HG03060 (cell line): ENCODE data around the gene SAMM50.

Source experiments
- ATAC-seq: cut with Tn5 transposase; IDR thresholded peaks from one replicate; pipeline ENCODE4 v1.9.1; 2021; ENCODE audit warnings: low read depth, moderate number of reproducible peaks; ENCODE audit not compliant: unreplicated experiment

SAMM50 gene

DNA sequence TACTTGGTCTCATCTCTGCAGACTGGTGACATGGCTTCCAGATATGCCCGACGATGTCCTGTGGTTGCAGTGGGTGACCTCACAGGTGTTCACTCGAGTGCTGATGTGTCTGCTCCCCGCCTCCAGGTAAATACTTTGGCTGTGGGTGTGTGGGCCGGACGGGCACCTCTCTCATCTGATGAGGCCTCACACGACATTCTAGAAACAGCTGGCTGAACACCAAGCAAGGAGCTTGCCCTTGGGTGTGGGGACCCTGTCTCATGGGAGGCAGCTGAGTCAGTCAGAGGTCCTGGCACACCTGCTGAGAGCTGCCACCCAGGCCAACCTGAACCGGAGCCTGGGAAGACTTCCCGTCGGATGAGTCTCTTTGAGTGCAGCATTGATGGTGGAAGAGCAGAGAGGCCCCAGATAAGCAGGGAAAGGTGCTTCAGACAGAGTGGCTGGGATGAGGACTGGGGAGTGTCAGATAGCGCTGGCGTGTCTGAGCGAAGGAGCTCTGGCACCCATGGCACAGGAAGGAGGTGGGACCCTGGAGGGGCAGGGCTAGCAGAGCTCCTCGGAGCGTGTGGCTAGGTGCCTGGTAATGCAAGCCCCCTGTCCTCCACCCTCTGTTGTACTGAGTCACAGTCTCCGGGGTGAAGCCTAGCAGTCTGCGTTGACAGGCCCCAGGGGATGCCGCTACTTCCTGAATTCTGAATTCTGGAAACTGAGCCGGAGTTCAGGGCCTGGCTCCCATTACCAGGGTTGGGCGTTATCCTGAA lies 10.4 kb upstream of the SAMM50 start:
- ATAC-seq, result no peak

DNA sequence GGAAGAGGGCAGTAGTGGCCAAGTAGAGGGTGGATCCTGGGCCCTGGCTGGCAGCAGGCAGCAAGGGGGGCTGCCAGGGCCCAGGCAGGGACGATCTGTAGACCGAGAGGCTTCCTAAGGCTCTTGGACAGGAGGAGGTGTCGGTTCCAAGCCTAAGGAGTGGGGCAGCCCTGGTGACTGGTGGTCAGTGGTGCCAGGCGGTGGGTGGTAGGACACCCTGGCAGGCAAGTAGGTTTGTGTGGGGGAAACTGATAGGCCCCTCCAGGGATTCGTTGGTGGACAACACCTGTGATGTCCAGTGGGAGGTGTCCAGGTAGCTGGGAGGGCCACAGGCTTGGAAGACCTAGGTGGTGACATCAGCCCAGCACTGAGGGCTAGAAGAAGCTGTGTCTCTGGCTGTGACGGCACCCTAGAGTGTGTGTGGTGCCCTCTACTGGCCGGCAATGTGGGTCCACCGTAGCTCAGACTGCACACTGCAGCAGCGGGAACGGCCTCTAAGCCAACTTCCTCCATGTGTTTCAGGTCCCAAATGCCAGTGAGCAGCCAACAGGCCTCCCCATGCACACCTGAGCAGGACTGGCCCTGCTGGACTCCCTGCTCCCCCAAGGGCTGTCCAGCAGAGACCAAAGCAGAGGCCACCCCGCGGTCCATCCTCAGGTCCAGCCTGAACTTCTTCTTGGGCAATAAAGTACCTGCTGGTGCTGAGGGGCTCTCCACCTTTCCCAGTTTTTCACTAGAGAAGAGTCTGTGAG lies 9.4 kb upstream of the SAMM50 start:
- ATAC-seq, result no peak

DNA sequence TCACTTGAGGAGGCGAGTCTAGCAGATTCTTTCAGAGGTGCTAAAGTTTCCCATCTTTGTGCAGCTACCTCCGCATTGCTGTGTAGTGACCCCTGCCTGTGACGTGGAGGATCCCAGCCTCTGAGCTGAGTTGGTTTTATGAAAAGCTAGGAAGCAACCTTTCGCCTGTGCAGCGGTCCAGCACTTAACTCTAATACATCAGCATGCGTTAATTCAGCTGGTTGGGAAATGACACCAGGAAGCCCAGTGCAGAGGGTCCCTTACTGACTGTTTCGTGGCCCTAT lies 8.9 kb upstream of the SAMM50 start:
- ATAC-seq, result no peak

DNA sequence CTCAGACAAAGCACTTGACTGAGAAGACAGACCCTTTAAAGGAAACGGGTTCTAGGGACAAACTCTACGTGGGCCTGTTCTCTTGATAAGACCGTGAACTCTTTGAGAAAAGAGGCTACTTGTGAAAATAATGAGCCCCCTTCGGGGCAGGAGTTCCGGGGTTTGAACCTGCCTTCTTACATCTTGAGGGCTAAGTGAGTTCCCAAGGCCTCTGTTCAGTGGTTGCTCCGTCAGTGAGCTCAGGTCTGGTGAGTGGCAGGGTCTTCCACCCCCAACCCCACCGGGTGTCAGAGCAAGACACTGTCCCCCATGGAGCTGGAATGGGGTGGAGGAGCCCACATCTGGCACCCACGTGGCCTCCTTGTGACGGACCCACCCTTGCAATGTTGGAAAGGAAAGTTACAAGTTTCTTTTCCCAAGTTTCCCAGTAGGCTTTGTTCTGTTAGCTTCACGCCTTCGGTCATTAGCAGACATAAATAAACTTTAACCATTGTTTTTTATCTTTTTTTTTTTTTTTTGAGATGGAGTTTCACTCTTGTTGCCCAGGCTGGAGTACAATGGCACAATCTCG lies 6.3 kb upstream of the SAMM50 start:
- no peak for ATAC-seq

DNA sequence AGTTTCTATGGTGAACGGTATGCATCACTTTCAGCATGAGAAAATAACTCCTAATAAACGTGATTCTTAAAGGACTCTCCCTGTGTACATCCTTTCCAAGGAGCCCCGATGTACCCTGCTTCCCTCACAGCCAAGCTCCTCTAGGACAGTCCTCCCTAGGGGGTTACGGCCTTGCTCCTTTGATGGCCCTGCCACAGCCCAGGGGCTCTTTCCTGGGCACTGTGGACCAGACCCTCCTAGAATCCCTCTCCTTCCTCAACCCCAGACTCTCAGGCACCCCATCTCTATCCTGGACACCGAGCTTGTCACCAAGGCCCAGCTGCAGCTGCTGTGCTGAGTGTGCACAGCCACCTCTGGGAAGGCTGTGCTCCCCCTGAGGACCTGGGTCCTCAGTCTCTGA lies 3.9 kb upstream of the SAMM50 start:
- ATAC-seq, result no peak

DNA sequence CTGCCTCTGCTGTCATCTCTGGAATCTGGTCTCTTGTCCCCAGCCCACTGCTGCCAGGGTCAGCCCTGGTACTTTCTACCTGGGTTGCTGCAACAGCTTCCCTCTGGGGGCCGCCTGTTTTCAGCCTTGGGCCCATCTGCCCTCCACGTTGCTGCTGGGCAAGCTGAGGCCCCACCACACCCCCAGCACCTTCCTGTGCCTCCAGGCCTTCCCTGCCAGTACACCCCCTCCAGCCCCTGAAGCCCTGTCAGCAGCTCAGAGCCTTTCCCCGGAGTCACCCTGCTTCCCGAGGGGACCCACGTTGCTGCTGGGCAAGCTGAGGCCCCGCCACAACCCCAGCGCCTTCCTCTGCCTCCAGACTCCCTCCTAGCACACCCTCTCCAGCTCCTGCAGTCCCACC lies 3.3 kb upstream of the SAMM50 start:
- ATAC-seq, result no peak

DNA sequence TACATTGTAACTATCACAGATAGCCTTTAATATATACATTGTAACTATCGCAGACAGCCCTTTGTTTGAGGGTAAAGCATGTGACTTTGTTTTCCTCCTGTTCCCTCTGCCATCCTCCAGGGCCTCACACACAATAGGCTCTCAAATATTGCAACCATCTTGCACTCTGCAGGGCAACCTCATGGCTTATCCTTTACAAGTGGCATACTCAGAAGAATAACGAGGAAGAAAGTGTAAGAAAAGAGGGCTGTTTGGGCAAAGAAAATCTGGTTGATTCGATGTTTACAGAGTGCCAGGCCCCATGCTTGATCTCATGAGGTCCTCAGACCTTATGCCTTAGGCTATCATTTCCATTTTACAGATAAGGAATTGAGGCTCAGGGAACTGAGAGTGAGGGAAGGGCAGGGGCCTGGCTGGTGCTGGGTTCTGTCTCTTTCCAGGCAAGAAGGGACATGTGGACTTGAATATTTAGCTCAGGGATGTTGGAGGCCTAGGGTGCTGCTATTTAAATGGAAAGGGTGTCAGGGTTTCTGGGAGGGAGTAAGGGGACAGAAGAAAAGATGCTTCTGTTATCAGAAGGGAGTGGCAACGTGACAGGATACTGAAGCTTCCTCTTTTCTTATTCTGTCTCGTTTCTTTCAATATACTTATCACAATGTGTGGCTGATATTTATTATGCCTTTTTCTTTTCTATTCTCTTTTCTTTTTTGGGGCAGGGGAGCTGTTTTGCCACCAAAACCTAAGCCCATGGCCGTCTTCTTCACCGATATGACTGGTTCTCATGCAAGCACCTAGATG lies 1.1 kb upstream of the SAMM50 start:
- ATAC-seq, result no peak

DNA sequence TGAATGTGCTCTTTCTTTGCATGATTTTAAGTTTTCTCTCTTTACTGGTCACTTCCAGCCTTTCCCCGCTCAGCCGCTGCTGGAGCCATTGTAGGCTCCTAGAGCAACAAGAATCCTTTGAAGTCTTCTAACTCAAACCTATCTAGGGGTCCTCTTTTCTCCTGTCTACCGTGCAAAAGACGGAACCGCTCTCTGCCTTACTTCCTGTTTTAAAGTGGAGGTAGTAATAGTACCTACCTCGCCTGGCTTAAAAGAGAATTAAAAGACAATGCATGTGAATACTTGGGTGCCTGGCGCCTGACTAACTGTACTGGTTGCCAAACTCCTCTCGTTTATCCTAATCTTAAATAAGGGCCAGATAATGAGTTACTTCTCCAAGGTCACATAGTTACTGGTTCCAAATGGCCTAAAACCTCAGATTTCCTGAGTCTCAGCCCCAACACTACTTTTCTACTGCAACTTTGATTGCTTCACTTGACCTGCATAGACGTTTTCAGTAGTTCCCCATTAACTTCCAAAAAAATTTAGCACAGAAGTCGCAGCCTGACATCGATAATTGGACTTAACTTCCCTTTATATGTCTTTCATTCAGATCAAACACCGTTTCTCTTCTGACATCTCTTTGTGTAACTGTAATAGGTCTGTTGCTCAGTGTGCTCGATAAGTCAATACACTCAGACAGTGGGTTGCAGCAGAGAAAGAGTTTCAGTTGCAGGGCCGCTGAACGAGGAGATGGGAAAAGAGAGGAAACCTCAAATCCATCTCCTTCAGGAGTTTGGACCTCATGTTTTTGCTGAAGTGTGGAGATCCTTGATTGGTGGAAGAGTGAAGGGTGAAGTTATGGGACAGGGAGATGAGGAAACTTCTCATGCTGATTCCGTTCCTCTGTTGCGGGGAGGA lies 891 bp downstream of the SAMM50 start:
- no peak for ATAC-seq

DNA sequence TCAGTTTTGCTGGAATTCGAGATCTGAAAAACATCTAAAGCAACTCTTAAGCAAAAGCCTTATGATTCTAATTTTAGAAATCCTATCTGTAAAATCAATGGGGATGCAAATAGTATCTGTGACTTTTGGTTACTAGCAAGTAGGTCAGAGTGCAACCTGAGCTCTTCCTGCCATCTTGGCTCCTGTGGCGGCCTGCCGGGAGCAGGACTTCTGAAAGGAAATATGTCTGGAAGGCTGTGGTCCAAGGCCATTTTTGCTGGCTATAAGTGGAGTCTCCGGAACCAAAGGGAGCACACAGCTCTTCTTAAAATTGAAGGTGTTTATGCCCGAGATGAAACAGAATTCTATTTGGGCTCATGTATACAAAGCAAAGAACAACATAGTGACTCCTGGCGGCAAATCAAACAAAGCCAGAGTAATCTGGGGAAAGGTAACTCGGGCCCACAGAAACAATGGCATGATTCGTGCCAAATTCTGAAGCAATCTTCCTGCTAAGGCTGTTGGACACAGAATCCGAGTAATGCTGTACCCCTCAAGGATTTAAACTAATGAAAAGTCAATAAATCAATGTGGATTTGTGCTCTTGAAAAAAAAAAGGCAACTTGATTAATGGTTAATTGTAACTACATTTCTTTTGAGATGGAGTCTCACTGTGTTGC lies 1.7 kb downstream of the SAMM50 start:
- no peak for ATAC-seq

DNA sequence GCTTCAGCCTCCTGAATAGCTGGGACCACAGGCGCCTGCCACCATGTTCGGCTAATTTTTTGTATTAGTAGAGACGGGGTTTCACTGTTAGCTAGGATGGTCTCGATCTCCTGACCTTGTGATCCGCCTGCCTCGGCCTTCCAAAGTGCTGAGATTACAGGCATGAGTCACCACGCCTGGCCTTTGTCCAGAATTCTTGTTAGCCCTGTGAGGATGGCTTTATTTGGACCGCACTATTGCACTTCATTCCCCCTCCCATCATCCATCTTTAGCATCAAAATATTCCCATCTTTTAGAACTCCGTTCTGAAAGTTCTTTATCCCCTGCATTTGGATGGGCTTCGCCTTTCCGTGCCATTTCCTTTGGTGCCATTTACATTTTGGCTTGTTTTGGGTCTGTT lies 2.6 kb downstream of the SAMM50 start:
- no peak for ATAC-seq

DNA sequence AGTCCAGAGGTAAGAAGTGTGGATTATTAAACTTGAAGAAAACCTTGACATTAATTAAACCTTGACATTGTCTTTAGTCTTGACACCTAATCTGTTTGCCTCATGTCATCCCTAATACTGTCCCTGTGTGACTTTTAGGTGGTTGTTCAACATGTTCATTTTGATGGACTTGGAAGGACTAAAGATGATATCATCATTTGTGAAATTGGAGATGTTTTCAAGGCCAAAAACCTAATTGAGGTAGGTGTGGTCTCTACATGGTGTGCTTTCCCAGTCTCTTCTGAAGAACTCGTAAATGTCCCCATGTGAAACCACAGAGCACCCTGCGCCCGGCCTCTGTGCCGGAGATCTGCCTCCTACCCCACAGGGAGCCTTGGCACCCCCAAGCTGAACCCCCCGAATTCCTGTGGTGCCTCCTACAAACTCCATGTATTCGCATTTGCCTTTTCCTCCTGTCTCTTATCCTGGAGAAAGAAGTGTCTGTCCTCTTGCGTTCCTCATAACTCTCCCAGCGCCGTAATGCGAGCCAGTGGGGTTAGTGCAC lies 9.1 kb downstream of the SAMM50 start:
- no peak for ATAC-seq

DNA sequence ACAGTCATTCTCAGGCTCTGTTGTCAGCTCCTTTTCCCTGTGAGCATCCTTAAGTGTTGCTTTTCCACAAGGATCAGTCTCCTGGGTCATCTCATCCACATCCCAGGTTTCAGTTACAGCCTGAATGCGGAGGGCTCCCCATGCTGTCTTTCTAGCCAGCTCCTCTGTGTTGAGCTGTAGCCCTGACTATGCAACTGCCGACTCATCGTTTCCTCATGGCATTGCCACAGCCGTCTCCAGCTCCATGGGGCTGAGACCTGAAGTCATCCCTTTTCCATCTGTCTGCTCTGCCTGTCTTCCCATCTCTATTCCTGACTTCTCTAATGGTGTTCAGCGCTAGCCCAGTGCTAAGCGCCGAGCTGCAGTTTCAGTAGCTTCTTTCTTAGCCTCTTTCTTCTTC lies 11.8 kb downstream of the SAMM50 start:
- no peak for ATAC-seq

DNA sequence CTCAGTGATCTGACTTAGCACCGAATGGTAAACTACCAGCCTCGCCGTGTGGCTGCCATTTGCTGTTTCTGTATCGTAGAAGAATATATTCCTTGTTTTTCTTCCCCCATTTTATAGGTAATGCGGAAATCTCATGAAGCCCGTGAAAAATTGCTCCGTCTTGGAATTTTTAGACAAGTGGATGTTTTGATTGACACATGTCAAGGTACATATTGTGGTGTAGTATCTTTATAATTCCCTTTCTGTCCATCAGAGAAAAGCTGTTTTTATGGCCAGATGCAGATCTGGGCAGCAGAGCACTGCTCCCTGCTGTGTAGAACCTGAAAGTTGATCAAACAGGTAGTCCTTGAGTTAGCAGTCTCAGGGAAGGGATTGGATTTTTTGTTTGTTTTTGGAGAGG lies 13.4 kb downstream of the SAMM50 start:
- ATAC-seq, result no peak

DNA sequence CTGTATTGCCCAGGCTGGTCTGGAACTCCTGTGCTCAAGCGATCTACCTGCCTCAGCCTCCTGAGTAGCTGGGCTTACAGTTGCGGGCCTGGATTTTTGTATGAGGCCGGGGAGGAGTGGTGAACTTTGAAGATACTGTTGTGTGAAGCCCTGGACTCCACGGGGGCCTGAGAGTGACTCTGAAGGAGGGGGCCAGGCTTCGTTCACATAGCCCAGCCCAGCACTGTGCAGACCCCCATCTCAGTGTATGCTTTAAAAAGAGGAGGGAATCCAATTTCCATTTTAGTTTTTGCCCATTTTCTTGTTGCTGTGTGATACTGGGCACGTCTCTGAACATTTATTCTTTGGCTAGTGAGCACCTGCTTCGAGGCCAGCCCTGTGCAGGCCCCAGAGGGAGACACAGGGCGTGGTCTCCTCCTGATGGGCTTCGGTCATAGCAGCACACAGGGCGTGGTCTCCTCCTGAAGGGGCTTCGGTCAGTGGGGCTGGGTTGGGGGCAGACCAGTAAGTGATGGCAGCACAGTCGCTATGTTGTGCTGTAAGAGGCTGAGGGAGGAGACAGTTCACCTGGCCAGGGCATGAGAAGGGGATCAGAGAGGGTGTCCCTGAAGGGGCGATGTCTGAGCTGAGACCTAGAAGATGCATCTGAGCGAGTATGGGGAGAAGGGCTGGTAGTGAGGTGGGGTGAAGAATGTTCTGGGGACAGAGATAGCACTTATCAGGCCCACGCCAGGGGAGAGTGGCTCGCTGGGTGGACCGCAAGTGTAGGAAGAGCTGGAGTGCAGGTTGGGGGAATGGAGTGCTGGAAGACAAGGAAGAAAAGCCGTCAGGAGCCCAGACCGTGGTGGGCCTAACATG lies 14.0 kb downstream of the SAMM50 start:
- no peak for ATAC-seq

DNA sequence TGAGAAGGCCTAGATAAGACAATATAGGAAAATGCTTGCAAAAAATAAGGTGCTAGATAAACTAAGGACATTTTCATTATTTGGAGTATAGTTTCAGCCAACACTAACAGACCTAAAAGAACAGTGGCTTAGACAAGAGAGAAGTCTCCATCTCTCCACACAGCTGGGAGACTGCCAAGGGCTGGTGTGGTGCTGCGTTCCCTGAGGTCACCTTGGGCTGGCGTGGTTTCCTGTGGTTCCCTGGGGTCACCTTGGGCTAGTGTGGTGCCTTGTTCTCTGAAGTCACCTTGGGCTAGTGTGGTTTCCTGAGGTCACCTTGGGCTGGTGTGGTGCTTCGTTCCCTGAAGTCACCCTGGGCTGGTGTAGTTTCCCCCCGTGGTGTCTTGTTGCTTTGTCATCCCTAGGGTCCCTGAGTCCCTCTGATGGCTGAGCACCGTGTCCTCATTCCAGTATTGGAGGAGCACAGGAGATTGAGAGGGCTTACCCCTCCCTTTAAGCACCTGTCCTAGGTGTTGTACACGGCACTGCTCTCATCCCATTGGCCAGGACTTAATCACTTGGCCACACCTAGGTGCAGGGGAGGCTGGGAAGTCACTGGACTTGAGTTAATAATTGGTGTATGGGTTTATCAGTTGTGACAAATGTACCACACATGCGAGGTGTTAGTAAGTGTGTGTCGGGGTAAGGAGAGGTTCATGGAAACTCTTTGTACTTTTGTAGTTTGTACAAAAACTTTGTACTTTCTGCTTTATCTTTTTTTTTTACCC lies 14.9 kb downstream of the SAMM50 start:
- ATAC-seq, result no peak

DNA sequence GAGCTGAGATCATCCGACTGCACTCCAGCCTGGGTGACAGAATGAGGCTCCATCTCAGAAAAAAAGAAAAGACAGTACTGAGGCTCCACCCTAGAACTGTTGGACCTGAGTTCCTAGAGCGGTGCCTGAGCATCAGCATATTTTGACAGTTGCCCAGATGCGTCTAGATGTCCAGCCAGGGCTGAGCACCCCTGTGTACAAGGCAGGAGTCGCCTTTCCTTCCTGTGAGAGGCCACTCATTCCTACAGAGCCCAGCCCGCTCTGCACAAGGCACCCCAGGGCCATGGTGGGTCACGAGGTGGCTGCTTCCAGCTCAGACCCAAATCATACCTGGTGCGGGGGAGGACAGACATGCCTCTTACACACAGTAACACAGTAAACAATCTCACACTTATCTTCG lies 15.9 kb downstream of the SAMM50 start:
- ATAC-seq, result no peak

DNA sequence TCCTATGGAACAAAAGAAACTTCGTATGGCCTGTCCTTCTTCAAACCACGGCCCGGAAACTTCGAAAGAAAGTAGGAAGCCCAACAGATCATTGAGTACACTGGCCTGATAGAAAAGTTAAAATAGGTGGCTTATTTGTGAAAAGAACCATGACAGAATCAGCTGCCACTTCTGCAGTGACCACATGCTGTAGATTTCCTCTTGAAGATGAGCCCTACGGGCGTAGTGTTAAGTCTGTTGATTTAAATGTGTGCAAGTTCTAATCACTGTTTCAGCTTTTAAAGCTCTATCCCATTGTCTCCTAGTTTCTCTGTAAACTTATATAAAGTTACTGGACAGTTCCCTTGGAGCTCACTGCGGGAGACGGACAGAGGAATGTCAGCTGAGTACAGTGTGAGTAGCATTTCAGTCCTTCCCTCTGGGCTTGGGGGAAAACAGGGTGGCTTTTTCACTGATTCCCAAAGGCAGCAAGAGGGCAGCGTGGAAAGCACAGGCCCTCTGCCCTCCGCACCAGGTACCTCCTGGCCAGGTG lies 17.8 kb downstream of the SAMM50 start:
- no peak for ATAC-seq
